AG04450 (cell line): ENCODE data around the gene FBXW7. TPM values are rescaled to one million over a fixed set of nuclear protein-coding genes. Genes with fewer than 3 reads are reported as not detected.

ENCODE experiments used
- CTCF ChIA-PET: fragments of 300-600, 350-600 bp; formaldehyde crosslinking; extraction: SDS; loops from one replicate; lab custom pipeline; 2022; ENCODE audit warnings: antibody characterized with exemption, inconsistent platforms; lab: Charles Lee
- POLR2A ChIA-PET: fragments of 350-600 bp; formaldehyde crosslinking; extraction: SDS; loops from one replicate; lab custom pipeline; 2021; ENCODE audit warnings: antibody characterized with exemption, inconsistent platforms; lab: Yijun Ruan, JAX
- DNase-seq: peaks from one replicate; pipeline ENCODE4 v3.0.0-alpha.2; 2011; ENCODE audit warnings: low read depth, low spot score
- H3K27ac ChIP-seq: one replicate; pipeline ENCODE4 v1.5.1; 2012; ENCODE audit warnings: low read depth, low read length, control low read depth
- H3K27me3 ChIP-seq: one replicate; pipeline ENCODE4 v1.6.0; 2012; ENCODE audit warnings: low read length; ENCODE audit not compliant: control insufficient read depth, insufficient read depth
- H3K4me3 ChIP-seq: 2 replicates; pipeline ENCODE4 v1.5.1; 2011; ENCODE audit warnings: mild to moderate bottlenecking, low read depth, low read length, control low read depth
- H3K9me3 ChIP-seq: 2 replicates; pipeline ENCODE4 v1.5.1; 2012; ENCODE audit warnings: low read length; ENCODE audit not compliant: control insufficient read depth, insufficient read depth
- polyA plus RNA-seq: library from polyadenylated mRNA; depleted of rRNA; stranded (reverse); fragments of >200 nt; gene quantifications from 2 replicates; pipeline ENCODE4 v1.2.3, GENCODE V29; 2011
- TF ChIP-seq, protein P1 (sequence below): IDR thresholded peaks from 2 replicates; pipeline ENCODE4 v1.5.1; 2011; ENCODE audit warnings: low read depth, low read length, control low read depth, inconsistent platforms

FBXW7 gene
- polyA plus RNA-seq, 1 experiment: 16.3 TPM

GRCh38 chr4:152563209-152563608, 27.3 kb upstream of the FBXW7 start:
- Histone ChIP-seq H3K4me3 (no peak overlapping the region), H3K9me3 (no peaks in the 10 kb centered on the region), H3K27ac (no peak overlapping the region), H3K27me3 (peaks cover 3% of the 10 kb centered on the region)
- ChIA-PET CTCF (no interaction called here), POLR2A (no interaction called here)
- no peak for DNase-seq
- TF ChIP-seq, protein P1, sequence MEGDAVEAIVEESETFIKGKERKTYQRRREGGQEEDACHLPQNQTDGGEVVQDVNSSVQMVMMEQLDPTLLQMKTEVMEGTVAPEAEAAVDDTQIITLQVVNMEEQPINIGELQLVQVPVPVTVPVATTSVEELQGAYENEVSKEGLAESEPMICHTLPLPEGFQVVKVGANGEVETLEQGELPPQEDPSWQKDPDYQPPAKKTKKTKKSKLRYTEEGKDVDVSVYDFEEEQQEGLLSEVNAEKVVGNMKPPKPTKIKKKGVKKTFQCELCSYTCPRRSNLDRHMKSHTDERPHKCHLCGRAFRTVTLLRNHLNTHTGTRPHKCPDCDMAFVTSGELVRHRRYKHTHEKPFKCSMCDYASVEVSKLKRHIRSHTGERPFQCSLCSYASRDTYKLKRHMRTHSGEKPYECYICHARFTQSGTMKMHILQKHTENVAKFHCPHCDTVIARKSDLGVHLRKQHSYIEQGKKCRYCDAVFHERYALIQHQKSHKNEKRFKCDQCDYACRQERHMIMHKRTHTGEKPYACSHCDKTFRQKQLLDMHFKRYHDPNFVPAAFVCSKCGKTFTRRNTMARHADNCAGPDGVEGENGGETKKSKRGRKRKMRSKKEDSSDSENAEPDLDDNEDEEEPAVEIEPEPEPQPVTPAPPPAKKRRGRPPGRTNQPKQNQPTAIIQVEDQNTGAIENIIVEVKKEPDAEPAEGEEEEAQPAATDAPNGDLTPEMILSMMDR: no peak

DNA sequence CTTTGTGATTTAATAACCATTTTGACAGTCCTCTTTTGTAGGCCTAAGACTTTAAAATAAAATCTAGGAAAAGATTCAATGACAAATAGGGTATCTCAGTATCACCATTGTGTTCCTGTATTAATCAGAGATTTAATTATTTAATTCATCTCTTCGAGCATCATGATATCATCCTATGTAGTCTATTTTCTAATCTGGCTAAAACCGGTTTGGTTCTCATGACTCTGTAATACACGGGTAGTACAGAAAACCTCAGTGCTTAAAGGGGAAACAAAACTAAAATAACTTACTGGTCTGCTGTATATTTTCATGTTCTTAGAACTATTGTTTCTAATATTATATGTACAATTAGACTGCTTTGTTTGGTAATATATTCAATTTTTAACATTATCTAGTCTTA, 23.7 kb upstream of the FBXW7 start:
- ChIA-PET CTCF (no interaction called here), POLR2A (no interaction called here)
- Histone ChIP-seq H3K4me3 (no peak overlapping the region), H3K27ac (no peak overlapping the region), H3K27me3 (no peaks in the 10 kb centered on the region), H3K9me3 (no peaks in the 10 kb centered on the region)
- TF ChIP-seq, protein P1: no peak
- no peak for DNase-seq

DNA sequence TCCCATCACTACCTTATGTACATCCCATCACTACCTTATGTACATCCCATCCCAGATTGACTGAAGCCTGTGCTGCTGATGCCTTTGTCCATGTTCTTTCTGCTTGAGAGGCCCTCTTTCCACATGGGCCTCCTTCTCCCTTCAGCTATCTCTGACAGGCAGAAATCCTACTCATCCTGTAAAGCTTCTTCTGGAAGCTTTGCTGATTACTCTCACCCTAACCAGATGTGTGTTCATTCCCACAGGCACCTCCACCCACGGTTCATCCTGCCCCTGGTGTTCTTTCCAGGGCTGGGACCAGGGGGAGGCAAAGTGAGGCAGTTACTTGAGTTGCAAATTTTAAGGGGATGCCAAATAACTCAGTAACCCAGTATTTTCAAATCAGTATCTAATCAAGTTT, 22.5 kb upstream of the FBXW7 start:
- TF ChIP-seq, protein P1: no peak
- peaks cover 2% of the 10 kb centered on the region for H3K27me3 ChIP-seq
- no peak for DNase-seq
- no peak overlapping the region for H3K27ac ChIP-seq
- no peak overlapping the region for H3K4me3 ChIP-seq
- POLR2A ChIA-PET: no interaction called here
- CTCF ChIA-PET: no interaction called here
- H3K9me3 ChIP-seq: no peaks in the 10 kb centered on the region

DNA sequence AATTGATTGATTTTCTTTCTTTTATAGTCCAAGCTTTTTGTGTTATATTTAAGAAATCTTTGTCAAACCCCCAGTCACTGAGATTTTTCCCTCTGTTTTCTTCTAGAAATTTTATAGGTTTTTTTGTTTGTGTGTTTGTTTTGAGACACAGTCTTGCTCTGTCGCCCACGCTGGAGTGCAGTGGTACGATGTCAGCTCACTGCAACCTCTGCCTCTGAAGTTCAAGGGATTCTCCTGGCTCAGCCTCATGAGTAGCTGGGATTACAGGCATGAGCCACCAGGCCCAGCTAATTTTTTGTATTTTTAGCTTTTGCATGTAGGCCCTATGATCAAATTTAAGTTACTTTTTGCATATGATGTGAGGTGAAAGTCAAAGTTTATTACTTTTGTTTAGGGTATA, 20.9 kb upstream of the FBXW7 start:
- Histone ChIP-seq H3K27ac (no peak overlapping the region), H3K4me3 (no peak overlapping the region), H3K9me3 (no peaks in the 10 kb centered on the region), H3K27me3 (peaks cover 2% of the 10 kb centered on the region)
- TF ChIP-seq, protein P1: no peak
- ChIA-PET CTCF (no interaction called here), POLR2A (no interaction called here)
- no peak for DNase-seq

GRCh38 chr4:152556283-152556682, 20.4 kb upstream of the FBXW7 start:
- Histone ChIP-seq H3K4me3 (no peak overlapping the region), H3K27me3 (peaks cover 2% of the 10 kb centered on the region), H3K27ac (no peak overlapping the region), H3K9me3 (no peaks in the 10 kb centered on the region)
- ChIA-PET POLR2A (no interaction called here), CTCF (no interaction called here)
- TF ChIP-seq, protein P1: no peak
- DNase-seq: no peak
